SK-N-SH (cell line): ENCODE data around the gene DLG2. TPM values are rescaled to one million over a fixed set of nuclear protein-coding genes. Genes with fewer than 3 reads are reported as not detected.
A peak's percentile ranks its signal among the peaks of the same experiment; 100 is the strongest.

ENCODE experiments used
- CTCF ChIA-PET: fragments of 300-600, 350-600 bp; formaldehyde crosslinking; extraction: SDS; loops from one replicate; lab custom pipeline; 2021; lab: Yijun Ruan, JAX
- POLR2A ChIA-PET: fragments of 350-600 bp; sonication (Branson Sonifier 250); formaldehyde crosslinking; extraction: SDS; loops from one replicate; lab custom pipeline; 2020; ENCODE audit warnings: antibody characterized with exemption, inconsistent platforms; lab: Yijun Ruan, JAX
- DNase-seq: peaks from one replicate; pipeline ENCODE4 v3.0.0; 2012
- H2AFZ ChIP-seq: fragments of 200-600 bp; sonication (generic); 2 replicates; pipeline ENCODE4 v1.8.1; 2016; ENCODE audit warnings: antibody characterized with exemption, mild to moderate bottlenecking, low read depth
- H3F3A ChIP-seq: fragments of 200-600 bp; sonication (generic); replicated peaks from 2 replicates; pipeline ENCODE3; 2016; ENCODE audit warnings: antibody characterized with exemption, mild to moderate bottlenecking; ENCODE audit not compliant: insufficient read depth
- H3K27ac ChIP-seq, 2 experiments: fragments of 200-500 bp in 1 of 2; fragments of 200-600 bp in 1 of 2; sonication (Bioruptor generic) in 1 of 2; sonication (generic), shearing (Covaris generic) in 1 of 2; 2 replicates each; pipeline versions ENCODE4 v1.5.1 to v1.6.1; 2014 to 2016; ENCODE audit warnings: low read depth in 2 of 2, inconsistent platforms in 1 of 2, low read length in 1 of 2, mild to moderate bottlenecking in 1 of 2, mixed read lengths in 1 of 2
- H3K27me3 ChIP-seq: fragments of 200-600 bp; sonication (generic), shearing (Covaris generic); 2 replicates; pipeline ENCODE4 v1.6.1; 2016; ENCODE audit warnings: mixed run types; ENCODE audit not compliant: insufficient read depth
- H3K36me3 ChIP-seq, 2 experiments: fragments of 200-500 bp in 1 of 2; fragments of 200-600 bp in 1 of 2; sonication (Bioruptor generic) in 1 of 2; sonication (generic) in 1 of 2; replicated peaks in 1 of 2; 2 replicates each; pipeline versions ENCODE3 to v1.5.1; 2014 to 2016; ENCODE audit warnings: low read length in 1 of 2, mild to moderate bottlenecking in 1 of 2; ENCODE audit not compliant: insufficient read depth in 2 of 2, control insufficient read depth in 1 of 2
- H3K4me1 ChIP-seq, 2 experiments: fragments of 200-500 bp in 1 of 2; fragments of 200-600 bp in 1 of 2; sonication (Bioruptor generic) in 1 of 2; sonication (generic), shearing (Covaris generic) in 1 of 2; 2 replicates each; pipeline versions ENCODE4 v1.5.1 to v1.6.1; 2014 to 2016; ENCODE audit warnings: low read depth in 1 of 2, low read length in 1 of 2, mixed run types in 1 of 2; ENCODE audit not compliant: insufficient read depth in 2 of 2, control insufficient read depth in 1 of 2
- H3K4me2 ChIP-seq: fragments of 200-600 bp; sonication (generic), shearing (Covaris generic); 2 replicates; pipeline ENCODE4 v1.6.1; 2017; ENCODE audit warnings: mixed run types
- H3K4me3 ChIP-seq, 2 experiments: fragments of 200-500 bp in 1 of 2; fragments of 200-600 bp in 1 of 2; sonication (Bioruptor generic) in 1 of 2; sonication (generic), shearing (Covaris generic) in 1 of 2; 2 replicates each; pipeline versions ENCODE4 v1.5.1 to v1.8.1; 2014 to 2016; ENCODE audit warnings: low read depth in 2 of 2, inconsistent platforms in 1 of 2, low read length in 1 of 2, mild to moderate bottlenecking in 1 of 2, mixed read lengths in 1 of 2, moderate library complexity in 1 of 2
- H3K79me2 ChIP-seq: fragments of 200-600 bp; sonication (generic); 2 replicates; pipeline ENCODE4 v1.8.1; 2017; ENCODE audit warnings: mild to moderate bottlenecking; ENCODE audit not compliant: insufficient read depth
- H3K9ac ChIP-seq: fragments of 200-600 bp; sonication (generic); 2 replicates; pipeline ENCODE4 v1.6.1; 2017; ENCODE audit warnings: mixed run types
- H3K9me2 ChIP-seq: fragments of 200-600 bp; sonication (generic); 2 replicates; pipeline ENCODE4 v1.6.1; 2017; ENCODE audit warnings: mixed run types
- H3K9me3 ChIP-seq: fragments of 200-600 bp; sonication (generic); 2 replicates; pipeline ENCODE4 v1.6.1; 2017; ENCODE audit warnings: mixed run types, mild to moderate bottlenecking, moderate library complexity
- H4K20me1 ChIP-seq: fragments of 200-600 bp; sonication (generic); 2 replicates; pipeline ENCODE4 v1.6.1; 2017; ENCODE audit warnings: mild to moderate bottlenecking, mixed run types; ENCODE audit not compliant: insufficient read depth
- CHD2 ChIP-seq: fragments of 150-350 bp; IDR thresholded peaks from 2 replicates; pipeline ENCODE4 v1.6.1; 2018; ENCODE audit warnings: low read length; ENCODE audit not compliant: partially characterized antibody
- CTCF ChIP-seq: fragments of 200-600 bp; sonication (generic); IDR thresholded peaks from 2 replicates; pipeline ENCODE4 v1.6.1; 2017; ENCODE audit warnings: antibody characterized with exemption, mild to moderate bottlenecking, moderate library complexity
- EP300 ChIP-seq, 2 experiments: IDR thresholded peaks; 2 replicates each; pipeline versions ENCODE4 v1.4.0 to v1.6.1; 2012; ENCODE audit warnings: borderline replicate concordance in 1 of 2, low read depth in 1 of 2, low read length in 1 of 2
- EZH2phosphoT487 ChIP-seq: fragments of 200-600 bp; sonication (generic); IDR thresholded peaks from 2 replicates; pipeline ENCODE4 v1.6.1; 2017; ENCODE audit warnings: low read depth, mixed run types, mild to moderate bottlenecking, antibody characterized with exemption, moderate library complexity, borderline replicate concordance
- FOSL2 ChIP-seq: IDR thresholded peaks from 2 replicates; pipeline ENCODE4 v1.4.0; 2012; ENCODE audit warnings: low read depth, mild to moderate bottlenecking, moderate library complexity, borderline replicate concordance
- FOXJ3 ChIP-seq: sonication (generic); formaldehyde crosslinking; IDR thresholded peaks from 2 replicates; pipeline ENCODE4 v1.5.1; 2020; ENCODE audit warnings: mild to moderate bottlenecking, missing genetic modification reagents
- FOXM1 ChIP-seq: IDR thresholded peaks from 2 replicates; pipeline ENCODE4 v1.4.0; 2012; ENCODE audit warnings: low read depth, mild to moderate bottlenecking
- GABPA ChIP-seq: IDR thresholded peaks from 2 replicates; pipeline ENCODE4 v1.4.0; 2012; ENCODE audit warnings: low read depth, mild to moderate bottlenecking
- GATA2 ChIP-seq: sonication (generic); formaldehyde crosslinking; IDR thresholded peaks from 2 replicates; pipeline ENCODE4 v1.5.0; 2020; ENCODE audit warnings: mild to moderate bottlenecking, missing genetic modification reagents
- JUND ChIP-seq: IDR thresholded peaks from 2 replicates; pipeline ENCODE4 v1.4.0; 2012
- MAX ChIP-seq: IDR thresholded peaks from 2 replicates; pipeline ENCODE4 v1.4.0; 2012; ENCODE audit warnings: low read depth
- MXI1 ChIP-seq: IDR thresholded peaks from 2 replicates; pipeline ENCODE4 v1.6.1; 2012; ENCODE audit warnings: mild to moderate bottlenecking, low read depth, low read length, improper control_type of control experiment
- PBX3 ChIP-seq: IDR thresholded peaks from 2 replicates; pipeline ENCODE4; 2012
- POLR2AphosphoS5 ChIP-seq: IDR thresholded peaks from 2 replicates; pipeline ENCODE4 v1.6.1; 2012; ENCODE audit warnings: low read depth, low read length
- RAD21 ChIP-seq: IDR thresholded peaks from 2 replicates; pipeline ENCODE4 v1.6.1; 2012; ENCODE audit warnings: mild to moderate bottlenecking, low read length
- RCOR1 ChIP-seq: fragments of 150-350 bp; IDR thresholded peaks from 2 replicates; pipeline ENCODE4 v1.6.1; 2017; ENCODE audit warnings: antibody characterized with exemption, low read length
- REST ChIP-seq: IDR thresholded peaks from 2 replicates; pipeline ENCODE4 v1.6.1; 2012; ENCODE audit warnings: mild to moderate bottlenecking, low read depth, low read length, moderate library complexity
- RXRA ChIP-seq: IDR thresholded peaks from 2 replicates; pipeline ENCODE4 v1.4.0; 2012; ENCODE audit warnings: low read depth, mild to moderate bottlenecking, borderline replicate concordance
- SIN3A ChIP-seq: IDR thresholded peaks from 2 replicates; pipeline ENCODE4 v1.6.1; 2012; ENCODE audit warnings: low read depth, mild to moderate bottlenecking, low read length, moderate library complexity, borderline replicate concordance
- SMC3 ChIP-seq: IDR thresholded peaks from 2 replicates; pipeline ENCODE4 v1.6.1; 2012; ENCODE audit warnings: low read depth, low read length, improper control_type of control experiment
- TAF1 ChIP-seq: IDR thresholded peaks from 2 replicates; pipeline ENCODE4 v1.6.1; 2012; ENCODE audit warnings: low read depth, mild to moderate bottlenecking, low read length, moderate library complexity, borderline replicate concordance
- TEAD4 ChIP-seq: IDR thresholded peaks from 2 replicates; pipeline ENCODE4 v1.4.0; 2012; ENCODE audit warnings: mild to moderate bottlenecking, borderline replicate concordance; ENCODE audit not compliant: insufficient read depth
- USF2 ChIP-seq: fragments of 150-350 bp; IDR thresholded peaks from 2 replicates; pipeline ENCODE4 v1.6.1; 2017; ENCODE audit warnings: antibody characterized with exemption, low read length, low read depth, borderline replicate concordance
- YY1 ChIP-seq: IDR thresholded peaks from 2 replicates; pipeline ENCODE4 v1.4.0; 2012; ENCODE audit warnings: low read depth, mild to moderate bottlenecking
- WGBS: methylation state at CpG from one replicate; pipeline ENCODE4 v1.1.6; 2017; ENCODE audit warnings: low lambda C conversion rate; 5-methylcytosine and 5-hydroxymethylcytosine counted together
- polyA plus RNA-seq, 3 experiments: library from polyadenylated mRNA; depleted of rRNA; stranded (reverse); fragments of >200 nt; gene quantifications; 2 replicates each; pipeline ENCODE4 v1.2.3, GENCODE V29; 2012

DLG2 gene
- polyA plus RNA-seq, 1 of the 3 experiments (the other 2 are of a cell fraction) = 0.21 TPM

GRCh38 chr11:84021291-84021690 is 1605.9 kb downstream of the DLG2 start (continued):
- TF ChIP-seq RXRA = no peak

GRCh38 chr11:84019571-84020194 is 1607.5 kb downstream of the DLG2 start:
- CTCF ChIA-PET = no interaction called here
- WGBS = 19% methylated on average over 5 of the region's 5 CpGs
- H3K4me2 ChIP-seq = peak overlapping the region; percentile 59
- H2AFZ ChIP-seq = peak overlapping the region; percentile 73
- no peaks in the 10 kb centered on the region for H3F3A ChIP-seq
- H3K9me3 ChIP-seq = no peaks in the 10 kb centered on the region
- POLR2A ChIA-PET = no interaction called here
- H3K79me2 ChIP-seq = no peaks in the 10 kb centered on the region
- no peaks in the 10 kb centered on the region for H3K27me3 ChIP-seq
- DNase-seq = no peak
- H3K4me3 ChIP-seq = no peak overlapping the region; a peak in 1 of 4 replicates
- peaks cover 0 to 4% of the 10 kb centered on the region in 2 experiments; a peak in 2 of 4 replicates for H3K4me1 ChIP-seq
- H3K9ac ChIP-seq = peak overlapping the region; percentile 23; the same call in 1 of the 2 replicates
- no peaks in the 10 kb centered on the region for H4K20me1 ChIP-seq
- no peaks in the 10 kb centered on the region; the same call in 1 of the 2 replicates for H3K9me2 ChIP-seq
- peak overlapping the region; percentile 76; a peak in 3 of 4 replicates for H3K27ac ChIP-seq
- H3K36me3 ChIP-seq = no peaks in the 10 kb centered on the region
- TF ChIP-seq TAF1 = peak; percentile 43; the same call in 1 of the 2 replicates
- TF ChIP-seq POLR2AphosphoS5 = peak; percentile 28; the same call in 1 of the 2 replicates
- no peak for TF ChIP-seq SMC3
- no peak for TF ChIP-seq CHD2
- TF ChIP-seq RXRA = no peak
- peak; percentile 83; the same call in 1 of the 2 replicates for TF ChIP-seq FOSL2
- TF ChIP-seq GABPA = no peak
- TF ChIP-seq CTCF = no peak
- TF ChIP-seq USF2 = no peak
- peak; percentile 75 for TF ChIP-seq JUND
- no peak for TF ChIP-seq EZH2phosphoT487
- no peak for TF ChIP-seq GATA2 (CRISPR knock-in tag)
- TF ChIP-seq FOXJ3 (CRISPR knock-in tag) = no peak
- no peak for TF ChIP-seq RAD21
- no peak for TF ChIP-seq SIN3A
- TF ChIP-seq RCOR1 = no peak
- TF ChIP-seq MAX = no peak; the same call in 1 of the 2 replicates
- TF ChIP-seq MXI1 = no peak
- no peak for TF ChIP-seq REST
- no peak for TF ChIP-seq FOXM1
- TF ChIP-seq TEAD4 = 0 out of 2 replicates have a peak, but pooled peaks have one; percentile 28
- TF ChIP-seq EP300 (IDR thresholded peaks at IDR 0.05; ENCODE audit: borderline replicate concordance in 1 of 2, low read depth in 1 of 2, low read length in 1 of 2) = no peak
- TF ChIP-seq PBX3 = peak; percentile 27; the same call in 1 of the 2 replicates
- 0 out of 2 replicates have a peak, but pooled peaks have one; percentile 28 for TF ChIP-seq YY1
